HG03064 (cell line): ENCODE data around the gene ABLIM2.
"Not testable (repeated sequence)": the region's sequence is repeated elsewhere in the genome, so short reads cannot be mapped to it uniquely, and the experiment has no call there.

Source experiments
- ATAC-seq: cut with Tn5 transposase; IDR thresholded peaks from one replicate; pipeline ENCODE4 v1.9.1; 2021; ENCODE audit warnings: low read depth; ENCODE audit not compliant: unreplicated experiment

ABLIM2 gene

DNA sequence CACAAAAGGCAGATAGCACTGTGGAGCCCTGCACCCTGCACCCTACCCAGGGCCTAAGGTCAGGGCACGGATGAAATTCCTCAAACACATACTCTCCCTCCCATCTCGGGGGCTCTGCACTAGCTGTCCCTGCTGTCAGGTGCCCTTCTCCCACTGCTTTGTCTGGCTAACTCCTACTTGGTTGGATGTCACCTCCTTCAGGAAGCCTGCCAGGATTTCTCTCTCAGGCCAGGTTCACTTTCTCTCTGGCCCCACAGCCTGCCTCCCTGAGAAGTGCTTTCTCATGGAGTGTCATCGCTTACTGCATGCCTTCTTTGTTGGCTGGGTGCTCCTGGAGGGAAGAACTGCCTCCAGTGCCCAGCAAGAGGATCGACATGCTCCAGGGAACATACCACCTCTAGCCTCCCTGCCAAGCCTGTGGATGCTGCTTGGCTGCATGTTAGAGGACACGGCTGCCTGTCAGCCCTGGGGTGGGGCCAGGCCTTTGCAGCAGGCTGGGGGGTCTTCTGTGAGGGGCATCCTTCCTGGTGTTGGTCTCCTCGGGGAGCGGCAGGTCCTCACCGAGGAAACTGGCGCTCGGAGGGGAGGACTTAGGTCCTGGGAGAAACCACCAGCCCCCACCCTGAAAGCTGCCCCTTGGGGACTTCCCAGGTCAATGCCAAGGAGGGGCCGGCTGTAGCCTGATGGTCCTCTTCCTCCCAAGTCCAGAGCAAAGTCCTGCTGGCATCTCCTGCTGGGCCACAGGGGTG lies 15.0 kb downstream of the ABLIM2 start:
- ATAC-seq, result no peak

DNA sequence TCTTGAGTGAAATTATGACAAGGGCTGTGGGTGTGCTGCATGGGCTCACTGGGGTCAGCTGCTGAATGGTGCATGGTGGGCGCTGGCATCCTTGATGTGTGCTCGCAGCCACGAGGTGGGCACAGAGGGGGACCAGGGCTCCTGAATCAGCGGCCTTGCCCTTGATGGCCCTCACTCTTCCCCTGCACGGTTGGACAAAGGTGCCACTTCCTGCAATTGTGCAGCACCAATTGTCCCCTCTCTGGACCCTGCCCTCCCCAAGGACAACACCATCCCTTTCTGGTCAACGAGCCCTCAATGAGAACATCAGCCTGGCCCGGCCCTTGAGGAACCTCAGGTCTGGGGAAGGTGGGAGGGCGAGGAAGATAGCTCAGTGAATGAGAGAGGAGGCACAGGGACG lies 16.1 kb downstream of the ABLIM2 start:
- ATAC-seq, result no peak

GRCh38 chr4:8141935-8142334 lies 16.7 kb downstream of the ABLIM2 start:
- no peak for ATAC-seq

DNA sequence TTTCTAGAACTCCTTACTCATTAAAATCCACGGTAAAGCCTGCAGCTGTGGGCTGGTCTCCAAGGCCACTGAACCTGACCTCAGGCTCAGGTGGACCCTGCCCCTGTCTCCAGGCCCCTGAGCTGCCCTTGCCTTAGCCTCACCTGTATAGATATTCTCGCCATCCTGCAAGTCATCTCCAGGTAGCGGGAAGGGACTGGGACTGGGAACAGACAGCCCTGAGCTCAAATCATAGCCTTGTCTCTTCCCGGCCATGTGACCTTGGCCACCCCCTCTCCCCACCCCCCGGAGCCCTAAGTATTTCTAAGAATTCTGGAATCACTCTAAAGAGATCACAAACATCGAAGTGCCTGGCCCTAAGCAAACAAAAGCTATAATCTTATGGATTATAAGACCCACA lies 17.7 kb downstream of the ABLIM2 start:
- no peak for ATAC-seq

DNA sequence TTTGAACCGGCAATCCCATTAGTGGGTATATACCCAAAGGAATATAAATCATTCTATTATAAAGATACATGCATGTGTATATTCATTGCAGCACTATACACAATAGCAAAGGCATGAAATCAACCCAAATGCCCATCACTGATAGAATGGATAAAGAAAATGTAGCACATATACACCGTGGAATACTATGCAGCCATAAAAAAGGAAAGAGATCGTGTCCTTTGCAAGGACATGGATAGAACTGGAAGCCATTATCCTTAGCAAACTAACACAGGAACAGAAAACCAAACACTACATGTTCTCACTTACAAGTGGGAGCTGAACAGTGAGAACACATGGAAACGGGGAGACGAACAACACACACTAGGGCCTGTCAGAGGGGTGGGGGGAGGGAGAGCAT lies 18.9 kb downstream of the ABLIM2 start:
- not testable (repeated sequence) for ATAC-seq

GRCh38 chr4:8136972-8137710 lies 21.5 kb downstream of the ABLIM2 start:
- no peak for ATAC-seq

- ATAC-seq, result no peak
These were observed 22.1 kb downstream of the ABLIM2 start for GRCh38 chr4:8136529-8136928.

DNA sequence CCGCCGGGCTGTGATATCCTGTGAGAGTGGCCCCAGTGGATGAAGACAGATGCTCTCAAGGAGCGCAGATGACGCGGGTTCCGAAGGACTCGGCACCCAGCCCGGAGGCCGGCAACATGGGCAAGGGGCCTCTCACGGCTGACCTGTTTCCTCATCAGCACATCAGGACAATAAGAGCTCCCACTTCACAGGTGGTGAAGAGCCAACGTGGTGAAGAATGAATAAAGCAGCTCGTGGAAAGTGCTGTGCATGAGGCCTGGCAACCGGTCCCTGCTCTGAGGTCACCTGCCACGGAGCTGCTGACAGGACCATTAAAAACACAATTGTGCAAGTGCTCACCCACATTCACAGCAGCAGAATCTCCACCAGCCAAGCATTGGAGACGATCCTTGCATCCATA lies 22.9 kb downstream of the ABLIM2 start:
- no peak for ATAC-seq

GRCh38 chr4:8133897-8134563 lies 24.6 kb downstream of the ABLIM2 start:
- no peak for ATAC-seq

DNA sequence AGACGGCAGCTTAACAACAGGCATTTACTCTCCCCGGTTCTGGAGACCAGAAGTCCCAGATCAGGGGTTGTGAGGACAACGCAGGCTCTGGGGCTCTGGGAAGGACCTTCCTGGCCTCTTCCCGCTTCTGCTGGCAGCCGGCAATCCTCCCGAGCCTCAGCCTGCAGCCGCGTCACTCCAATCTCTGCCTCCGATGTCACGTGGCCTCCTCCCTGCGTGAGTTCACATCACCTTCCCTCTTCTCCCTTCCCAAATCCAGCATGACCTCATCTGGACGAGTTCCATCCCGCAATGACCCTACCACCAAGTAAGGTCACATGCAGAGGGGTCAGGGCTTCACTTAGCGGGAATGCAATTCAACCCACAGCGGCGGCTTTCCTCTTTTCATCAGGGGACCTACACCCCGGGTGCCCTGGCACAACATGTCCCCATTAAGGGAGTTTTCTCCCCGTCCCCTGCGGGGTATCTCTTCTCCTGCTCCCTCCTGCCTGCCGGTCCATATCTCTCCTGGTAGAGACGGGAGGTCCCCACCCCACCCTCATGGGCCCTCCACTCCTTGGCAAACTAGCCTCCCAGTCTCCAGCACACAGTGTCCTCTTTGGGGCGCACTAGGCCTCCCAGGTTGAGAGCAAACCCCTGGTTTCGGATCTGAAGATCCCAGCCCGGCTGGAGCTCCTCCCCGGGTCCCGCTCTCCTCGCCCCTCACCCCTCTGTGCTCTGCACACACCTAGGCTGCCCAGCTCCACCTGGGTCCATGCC lies 25.5 kb downstream of the ABLIM2 start:
- ATAC-seq, result no peak

DNA sequence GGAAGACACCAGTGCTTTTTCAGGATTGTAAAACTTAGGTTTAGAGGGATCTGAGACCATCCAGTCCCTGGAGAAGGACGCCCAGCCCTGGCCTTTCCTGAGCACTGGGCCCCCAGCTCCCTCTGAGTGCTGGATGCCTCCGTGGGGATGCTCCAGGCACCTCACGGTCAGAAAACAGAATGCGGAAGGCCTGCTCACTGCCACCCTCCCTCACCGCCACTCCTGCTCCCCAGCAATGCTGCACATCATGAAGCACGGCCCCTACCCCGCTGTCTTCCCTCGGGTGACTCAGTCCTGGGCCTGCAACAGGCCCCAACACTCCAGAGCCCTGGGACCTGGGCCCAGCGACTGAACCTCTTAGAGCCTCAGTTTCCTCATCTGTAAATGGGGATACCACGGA lies 26.2 kb downstream of the ABLIM2 start:
- no peak for ATAC-seq

DNA sequence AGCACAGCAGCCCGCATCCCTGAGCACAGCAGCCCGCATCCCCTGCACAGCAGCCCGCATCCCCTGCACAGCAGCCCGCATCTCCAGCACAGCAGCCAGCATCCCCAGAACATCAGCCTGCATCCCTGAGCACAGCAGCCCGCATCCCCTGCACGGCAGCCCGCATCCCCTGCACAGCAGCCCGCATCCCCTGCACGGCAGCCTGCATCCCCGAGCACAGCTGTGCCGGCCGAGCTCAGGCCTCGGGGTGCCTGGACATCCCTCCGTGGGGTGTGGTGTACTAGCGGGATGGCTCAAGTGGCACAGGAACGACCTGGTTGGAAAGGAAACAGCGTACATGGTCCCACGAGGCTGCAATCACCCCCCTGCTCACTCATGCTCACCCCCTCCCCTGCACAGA lies 26.8 kb downstream of the ABLIM2 start:
- no peak for ATAC-seq

- ATAC-seq, result no peak
These were observed 27.4 kb downstream of the ABLIM2 start for GRCh38 chr4:8131210-8131609.

GRCh38 chr4:8130346-8131066 lies 28.1 kb downstream of the ABLIM2 start:
- ATAC-seq, result no peak

GRCh38 chr4:8129785-8130184 lies 28.8 kb downstream of the ABLIM2 start:
- no peak for ATAC-seq

GRCh38 chr4:8129136-8129535 lies 29.5 kb downstream of the ABLIM2 start:
- ATAC-seq, result no peak

- no peak for ATAC-seq
These were observed 30.3 kb downstream of the ABLIM2 start for GRCh38 chr4:8128100-8128856.

- ATAC-seq, result no peak
These were observed 31.4 kb downstream of the ABLIM2 start for GRCh38 chr4:8127051-8127826.

DNA sequence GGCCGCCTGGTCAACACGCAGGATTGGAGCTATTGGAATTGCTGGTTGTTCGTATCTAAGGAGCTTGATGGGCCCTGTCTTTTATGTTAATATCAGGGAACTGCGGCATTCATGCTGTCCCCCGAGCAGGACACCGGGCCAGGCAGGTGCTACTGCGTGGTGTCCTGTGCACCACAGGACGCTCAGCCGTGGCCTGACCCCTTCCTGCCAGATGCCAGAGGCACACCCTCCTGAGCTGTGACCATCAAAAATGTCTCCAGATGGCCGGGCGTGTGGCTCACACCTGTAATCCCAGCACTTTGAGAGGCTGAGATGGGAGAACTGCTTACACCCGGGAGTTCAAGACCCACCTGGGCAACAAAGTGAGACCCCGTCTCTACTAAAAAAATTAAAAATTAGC lies 32.1 kb downstream of the ABLIM2 start:
- no peak for ATAC-seq
